NCI-H1436 treated with DMSO at 0.1 percent for 48 hours (cell line): Measurements from ENCODE around the gene CEP68.
"Not testable (repeated sequence)": the region's sequence is repeated elsewhere in the genome, so short reads cannot be mapped to it uniquely, and the experiment has no call there.

ENCODE experiments used
- DNase-seq: peaks from one replicate; lab custom pipeline; 2025; lab: John Stamatoyannopoulos, UW

The CEP68 gene

DNA sequence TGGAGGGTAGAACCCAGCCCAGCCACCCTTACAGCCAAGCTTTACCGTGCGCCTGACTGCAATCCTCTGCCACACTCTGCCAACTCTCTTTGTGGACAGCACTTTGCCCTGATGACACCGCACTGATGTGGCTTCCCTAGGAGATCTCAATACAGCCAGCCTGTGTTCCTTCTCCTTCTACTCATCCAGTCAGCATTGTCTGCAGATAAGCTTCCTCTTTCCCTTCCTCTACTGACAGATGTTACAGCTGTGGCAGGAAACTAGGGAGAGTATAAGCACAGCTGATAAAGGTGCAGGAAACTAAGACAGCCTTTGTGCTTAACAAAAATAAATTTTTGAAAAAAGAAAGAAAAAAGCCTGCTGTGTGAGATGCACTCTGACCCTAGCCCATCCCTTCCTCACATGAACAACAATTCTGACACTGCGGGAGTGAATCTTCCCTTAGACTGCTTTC lies 25.0 kb downstream of the CEP68 start:
- DNase-seq = no peak

DNA sequence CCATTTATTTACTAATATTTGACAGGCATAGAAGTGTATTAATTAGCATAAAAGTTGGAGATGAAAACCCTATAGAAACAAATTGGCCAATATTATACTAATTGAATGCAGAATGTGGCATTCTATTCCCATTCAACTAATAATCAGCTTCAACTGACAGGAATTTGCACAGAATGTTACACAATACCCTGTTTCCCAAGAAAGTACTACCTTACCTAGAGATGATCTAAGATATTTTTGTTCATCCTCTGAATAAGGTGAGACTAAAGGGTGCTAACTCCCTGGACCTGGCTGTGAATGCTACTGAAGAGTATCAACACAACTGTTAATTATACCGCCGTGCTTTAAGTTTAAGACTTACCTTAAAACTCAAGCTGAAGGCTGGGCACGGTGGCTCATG lies 28.9 kb downstream of the CEP68 start:
- DNase-seq = no peak

DNA sequence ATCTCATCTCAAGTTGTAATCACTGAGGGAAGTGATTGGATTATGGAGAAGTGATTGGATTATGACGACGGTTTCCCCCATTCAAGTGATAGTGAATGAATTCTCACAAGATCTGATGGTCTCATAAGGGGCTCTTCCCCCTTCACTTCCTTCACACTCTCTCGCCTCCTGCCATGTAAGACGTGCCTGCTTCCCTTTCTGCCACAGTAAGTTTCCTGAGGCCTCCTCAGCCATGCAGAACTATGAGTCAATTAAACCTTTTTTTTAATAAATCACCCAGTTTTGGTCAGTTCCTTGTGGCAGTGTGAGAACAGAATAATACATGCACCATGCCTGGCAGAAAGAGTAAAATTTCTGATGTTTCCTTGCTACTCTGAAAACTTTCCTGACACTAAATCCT lies 36.6 kb downstream of the CEP68 start:
- DNase-seq = no peak

DNA sequence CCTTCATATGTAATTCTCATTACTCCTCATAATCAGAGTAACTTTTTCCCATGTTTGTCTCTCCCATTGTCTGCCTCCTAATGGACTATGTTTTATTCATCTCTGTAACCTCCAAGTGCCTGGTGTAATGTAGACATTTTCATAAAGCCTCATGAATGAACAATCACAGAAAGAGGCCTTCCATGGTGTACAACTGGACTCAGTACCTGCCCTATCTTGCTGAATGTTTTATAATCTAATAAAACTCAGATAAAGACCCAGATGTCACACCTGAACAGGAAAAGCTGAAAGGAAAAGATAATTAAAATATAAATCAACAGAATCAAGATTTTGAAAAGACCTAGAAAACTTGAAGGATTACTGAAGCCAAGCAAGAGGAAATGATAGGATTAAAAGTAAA lies 37.0 kb downstream of the CEP68 start:
- no peak for DNase-seq

DNA sequence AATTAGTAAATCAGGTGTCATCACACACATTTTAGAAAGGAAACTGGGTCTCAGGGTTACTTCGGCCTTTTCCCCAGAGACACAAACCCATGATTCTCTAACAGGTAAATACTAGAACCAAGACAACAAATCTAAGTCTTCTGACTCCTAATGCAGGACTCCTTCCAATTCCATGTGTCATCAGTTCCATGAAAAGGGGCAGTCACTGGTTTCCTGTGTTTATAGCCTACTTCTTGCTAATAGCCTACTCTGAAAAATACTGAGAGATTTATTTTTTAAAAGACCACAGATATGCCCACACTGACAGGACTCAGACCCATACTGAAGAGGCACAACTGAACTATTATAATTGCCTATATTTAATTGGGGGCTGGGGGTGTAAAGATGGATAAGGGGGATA lies 40.7 kb downstream of the CEP68 start:
- DNase-seq = no peak

DNA sequence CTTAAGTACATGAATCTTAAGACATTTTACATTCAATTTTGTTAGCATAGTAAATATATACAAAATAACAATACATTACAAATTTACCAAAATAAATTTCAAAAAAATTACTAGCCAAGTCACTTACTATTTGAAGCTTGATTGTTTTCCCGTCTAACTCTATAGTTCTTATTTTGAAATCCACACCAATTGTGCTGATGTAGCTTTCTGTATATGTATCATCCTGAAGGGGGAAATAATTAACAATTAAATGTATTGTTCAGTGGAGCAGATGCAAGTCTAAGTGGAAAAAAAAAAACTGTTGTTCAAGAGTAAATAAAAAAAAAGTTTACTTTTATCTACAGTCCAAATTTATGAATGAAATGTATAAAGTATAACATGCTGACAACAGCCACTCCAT lies 41.6 kb downstream of the CEP68 start:
- DNase-seq = no peak

DNA sequence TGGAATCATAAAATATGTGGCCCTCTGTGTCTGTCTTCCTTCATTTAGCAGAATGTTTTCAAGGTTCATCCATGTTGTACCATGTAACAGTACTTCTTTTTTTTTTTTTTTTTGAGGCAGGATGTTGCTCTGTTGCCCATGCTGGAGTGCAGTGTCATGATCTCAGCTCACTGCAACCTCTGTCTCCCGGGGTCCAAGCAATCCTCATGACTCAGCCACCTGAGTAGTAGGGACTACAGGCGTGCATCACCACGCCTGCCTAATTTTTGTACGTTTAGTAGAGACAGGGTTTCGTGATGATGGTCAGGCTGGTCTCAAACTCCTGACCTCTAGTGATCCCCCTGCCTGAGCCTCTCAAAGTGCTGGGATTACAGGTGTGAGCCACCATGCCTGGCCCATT lies 42.5 kb downstream of the CEP68 start:
- no peak for DNase-seq

DNA sequence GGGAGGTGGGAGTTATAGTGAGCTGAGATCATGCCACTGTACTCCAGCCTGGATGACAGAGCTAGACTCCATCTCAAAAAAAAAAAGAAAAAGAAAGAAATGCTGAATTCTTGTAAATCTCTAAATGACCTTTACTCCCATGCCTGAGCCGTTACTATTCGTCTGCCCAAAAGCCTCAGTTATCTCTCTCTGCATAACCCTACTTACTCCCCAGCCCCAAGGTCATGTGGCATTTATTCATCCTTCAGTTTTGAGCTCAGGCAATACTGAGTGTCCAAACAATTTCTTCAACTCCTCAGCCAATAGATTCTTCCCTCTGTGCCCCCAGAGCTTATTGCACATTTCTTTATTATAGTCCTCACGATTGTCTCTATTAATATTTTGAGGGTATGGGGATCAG lies 44.9 kb downstream of the CEP68 start:
- DNase-seq = no peak

DNA sequence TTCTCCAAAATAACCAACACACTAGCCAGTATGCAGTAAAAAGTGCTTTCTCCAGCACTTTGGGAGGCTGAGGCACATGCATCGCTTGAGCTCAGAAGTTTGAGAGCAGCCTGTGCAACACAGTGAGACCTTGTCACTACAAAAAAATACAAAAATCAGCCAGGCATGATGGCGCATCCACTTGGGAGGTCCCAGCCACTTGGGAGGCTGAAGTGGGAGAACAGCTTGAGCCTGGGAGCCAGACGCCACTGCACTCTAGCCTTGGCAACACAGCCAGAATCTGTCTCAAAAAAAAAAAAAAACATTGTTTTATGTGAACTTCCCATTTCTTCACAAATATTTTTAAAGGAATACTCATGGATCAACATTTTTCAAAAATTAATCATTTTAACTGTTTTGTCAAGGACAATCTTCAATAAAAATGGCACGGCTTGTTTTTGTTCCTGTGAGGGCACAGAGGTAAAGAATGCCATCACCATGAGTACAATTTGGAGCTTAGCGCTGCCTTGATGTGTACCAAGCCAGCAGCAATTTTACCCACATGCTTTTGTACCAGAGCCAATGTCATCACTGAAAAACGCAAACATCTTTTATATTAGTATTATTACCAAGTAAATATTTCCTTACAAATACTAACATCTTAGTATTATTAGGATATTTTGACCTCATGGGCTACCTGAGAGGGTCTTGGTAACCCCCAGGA lies 46.9 kb downstream of the CEP68 start:
- DNase-seq = no peak

DNA sequence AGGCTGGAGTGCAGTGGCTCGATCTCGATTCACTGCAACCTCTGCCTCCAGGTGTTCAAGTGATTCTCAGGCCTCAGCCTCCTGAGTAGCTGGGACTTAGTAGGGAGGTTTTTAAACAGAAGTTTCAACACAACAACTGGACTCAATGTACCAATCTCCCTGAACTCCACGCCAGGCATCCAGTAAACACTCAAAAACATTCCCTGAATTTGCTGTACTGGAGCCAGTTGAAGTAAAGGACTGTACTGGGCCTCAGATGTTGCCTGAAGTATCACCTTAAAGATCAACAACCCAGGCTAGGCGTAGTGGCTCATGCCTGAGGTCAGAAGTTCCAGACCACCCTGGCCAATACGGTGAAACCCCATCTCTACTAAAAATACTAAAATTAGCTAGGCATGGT lies 51.3 kb downstream of the CEP68 start:
- DNase-seq = no peak

DNA sequence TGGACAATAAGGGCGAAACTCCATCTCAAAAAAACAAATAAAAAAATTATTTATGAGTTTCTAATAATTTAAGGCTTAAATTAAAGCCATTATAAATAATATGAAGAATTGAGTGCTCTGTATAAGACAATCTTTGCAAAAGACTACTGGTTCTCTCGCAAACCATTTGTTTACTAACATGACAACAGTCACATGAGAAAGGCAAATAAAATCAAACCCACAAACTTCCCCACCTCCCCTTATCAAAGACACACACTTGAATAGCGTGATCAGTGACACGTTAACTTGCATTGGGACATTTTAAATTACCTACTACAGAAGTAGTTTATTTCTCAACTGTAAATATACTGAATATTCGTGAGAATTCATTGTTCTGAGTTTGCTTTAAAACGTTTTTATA lies 52.6 kb downstream of the CEP68 start:
- DNase-seq = no peak

DNA sequence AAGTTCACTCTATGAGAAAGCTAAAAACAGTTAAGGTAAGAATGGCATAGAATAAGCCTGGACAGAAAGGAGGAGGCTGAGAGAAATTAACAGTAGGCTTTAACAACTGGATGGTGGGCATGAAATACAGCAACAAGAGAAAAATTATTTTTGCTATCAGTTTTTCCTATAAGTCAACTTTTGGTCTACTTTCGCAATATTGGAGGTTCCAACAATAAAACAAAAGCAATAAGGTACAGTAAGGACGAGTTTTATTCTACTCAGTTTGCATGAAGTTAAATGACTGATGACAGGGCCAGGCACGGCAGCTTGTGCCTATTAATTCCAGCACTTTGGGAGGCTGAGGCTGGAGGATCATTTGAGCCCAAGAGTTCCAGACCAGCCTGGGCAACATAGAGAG lies 56.4 kb downstream of the CEP68 start:
- no peak for DNase-seq

DNA sequence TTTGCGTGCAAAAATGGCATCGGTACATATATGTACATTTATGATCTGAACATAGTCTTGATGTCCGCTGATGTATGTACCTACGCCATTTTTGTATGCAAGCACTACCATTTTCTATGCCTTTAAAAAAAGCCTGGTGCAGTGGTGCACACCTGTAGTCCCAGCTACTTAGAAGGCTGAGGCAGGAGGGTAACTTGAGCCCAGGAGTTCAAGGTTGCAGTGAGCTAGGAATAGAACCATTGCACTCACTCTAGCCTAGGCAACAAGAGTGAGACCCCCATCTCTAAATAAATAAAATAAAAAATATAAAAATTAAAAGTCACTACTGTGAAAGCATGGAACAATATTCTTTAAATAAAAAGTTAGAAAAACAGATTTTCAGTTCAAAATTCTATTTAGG lies 57.0 kb downstream of the CEP68 start:
- DNase-seq = no peak

DNA sequence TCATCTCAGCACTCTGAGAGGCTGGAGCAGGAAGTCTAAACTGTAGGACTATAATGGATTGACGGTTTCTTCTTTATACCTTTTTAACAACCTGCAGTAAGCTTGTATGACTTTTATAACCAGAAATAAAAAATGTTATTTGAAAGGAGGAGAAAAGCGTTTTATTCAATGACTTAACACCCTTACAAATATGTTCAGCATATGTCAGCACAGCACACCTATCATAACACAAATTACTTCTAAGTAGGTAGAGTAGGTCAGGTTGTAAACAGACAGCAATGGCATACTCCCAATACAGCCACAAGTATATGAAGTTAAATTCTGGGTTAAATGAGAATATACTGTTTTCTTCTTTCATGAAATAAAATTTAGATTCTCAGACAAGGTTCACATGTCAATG lies 57.6 kb downstream of the CEP68 start:
- no peak for DNase-seq

DNA sequence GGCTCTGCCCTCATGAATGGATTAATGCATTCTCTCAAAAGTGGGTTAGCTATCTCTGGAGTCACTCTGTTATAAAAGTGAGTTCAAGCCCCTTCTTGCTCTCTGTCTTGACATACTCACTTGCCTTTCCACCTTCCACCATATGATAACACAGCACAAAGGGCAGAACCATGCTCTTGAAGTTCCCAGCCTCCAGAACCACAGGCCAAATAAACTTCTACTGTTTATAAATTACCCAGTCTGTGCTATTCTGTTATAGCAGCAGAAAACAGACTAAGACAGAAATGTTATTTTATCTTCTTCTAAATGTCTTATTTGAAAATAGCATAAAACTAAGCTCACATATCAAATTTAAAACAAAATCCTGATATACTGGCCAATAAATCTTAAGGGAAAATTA lies 58.7 kb downstream of the CEP68 start:
- DNase-seq = no peak

DNA sequence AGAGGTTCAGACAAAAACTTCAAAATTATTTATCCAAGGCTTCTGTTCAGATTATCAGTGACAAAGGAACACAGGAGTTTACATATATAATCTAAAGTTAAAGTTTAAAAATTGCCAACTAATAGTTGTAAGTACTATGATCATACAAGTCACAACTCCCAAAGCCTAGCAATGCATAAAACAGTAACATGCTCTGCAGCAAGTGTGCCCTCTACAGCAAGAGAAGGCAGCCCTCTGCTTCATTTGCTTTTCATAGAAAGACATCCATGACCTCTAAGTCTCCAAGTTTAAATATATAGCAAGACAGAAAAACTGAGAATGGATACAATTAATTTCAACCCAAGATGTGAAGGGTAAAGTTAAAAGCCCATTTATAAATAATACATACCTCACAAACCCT lies 60.4 kb downstream of the CEP68 start:
- DNase-seq = no peak

DNA sequence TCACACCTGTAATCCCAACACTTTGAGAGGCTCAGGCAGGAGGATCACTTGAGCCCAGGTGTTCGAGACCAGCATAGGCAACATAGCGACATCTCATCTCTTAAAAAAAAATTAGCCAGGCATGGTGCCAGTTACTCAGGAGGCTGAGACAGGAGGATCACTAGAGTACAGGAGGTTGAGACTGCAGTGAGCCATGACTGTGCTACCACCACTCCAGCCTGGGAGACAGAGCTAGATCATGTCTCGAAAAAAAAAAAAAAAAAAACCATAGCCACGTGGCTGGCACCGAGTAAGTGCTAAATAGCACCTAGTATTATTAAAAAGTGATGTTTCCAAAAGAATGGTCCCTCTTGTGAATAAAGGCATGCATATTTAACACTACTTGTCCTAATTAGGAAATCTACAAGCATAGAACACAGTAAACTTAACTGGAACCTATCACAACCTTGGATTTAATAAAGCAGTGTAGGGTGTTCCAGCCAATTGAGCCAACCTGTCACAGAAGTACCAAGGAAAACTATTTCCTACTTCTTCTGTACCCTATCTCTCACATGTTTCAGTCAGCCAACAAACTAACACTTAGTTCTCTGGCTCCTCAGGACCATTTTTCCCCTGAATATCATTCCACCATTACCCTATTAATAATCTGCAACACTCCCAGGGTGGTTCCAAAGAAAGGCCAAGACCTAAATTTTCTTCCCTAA lies 64.9 kb downstream of the CEP68 start:
- DNase-seq = no peak

DNA sequence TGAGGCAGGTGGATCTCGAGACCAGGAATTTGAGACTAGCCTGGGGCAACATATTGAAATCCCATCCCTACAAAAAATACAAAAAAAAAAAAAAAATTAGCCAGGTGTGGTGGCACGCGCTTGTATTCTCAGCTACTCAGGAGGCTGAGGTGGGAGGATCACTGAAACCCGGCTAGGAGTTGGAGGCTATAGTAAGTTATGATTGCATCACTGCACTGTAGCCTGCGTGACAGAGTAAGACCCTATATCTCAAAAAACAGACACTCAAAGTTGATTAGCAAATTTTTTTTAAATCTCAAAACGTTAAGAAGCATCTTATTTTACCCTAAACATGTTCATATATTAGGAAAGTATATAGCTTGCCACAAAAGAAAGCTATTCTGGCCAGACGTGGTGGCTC lies 66.1 kb downstream of the CEP68 start:
- no peak for DNase-seq

DNA sequence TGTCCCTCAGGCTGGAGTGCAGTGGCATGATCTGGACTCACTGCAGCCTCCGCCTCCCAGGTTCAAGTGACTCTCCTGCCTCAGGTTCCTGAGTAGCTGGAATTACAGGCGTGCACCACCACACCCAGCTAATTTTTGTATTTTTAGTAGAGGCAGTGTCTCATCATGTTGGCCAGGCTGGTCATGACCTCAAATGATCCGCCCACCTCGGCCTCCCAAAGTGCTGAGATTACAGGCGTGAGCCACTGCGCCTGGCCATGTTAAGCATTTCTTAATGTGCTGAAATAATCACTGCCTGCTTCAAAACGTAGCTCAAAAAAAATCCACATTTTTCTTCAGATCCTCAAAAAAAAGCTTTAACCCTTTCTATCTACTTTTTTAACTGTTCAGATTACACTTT lies 69.2 kb downstream of the CEP68 start:
- not testable (repeated sequence) for DNase-seq

DNA sequence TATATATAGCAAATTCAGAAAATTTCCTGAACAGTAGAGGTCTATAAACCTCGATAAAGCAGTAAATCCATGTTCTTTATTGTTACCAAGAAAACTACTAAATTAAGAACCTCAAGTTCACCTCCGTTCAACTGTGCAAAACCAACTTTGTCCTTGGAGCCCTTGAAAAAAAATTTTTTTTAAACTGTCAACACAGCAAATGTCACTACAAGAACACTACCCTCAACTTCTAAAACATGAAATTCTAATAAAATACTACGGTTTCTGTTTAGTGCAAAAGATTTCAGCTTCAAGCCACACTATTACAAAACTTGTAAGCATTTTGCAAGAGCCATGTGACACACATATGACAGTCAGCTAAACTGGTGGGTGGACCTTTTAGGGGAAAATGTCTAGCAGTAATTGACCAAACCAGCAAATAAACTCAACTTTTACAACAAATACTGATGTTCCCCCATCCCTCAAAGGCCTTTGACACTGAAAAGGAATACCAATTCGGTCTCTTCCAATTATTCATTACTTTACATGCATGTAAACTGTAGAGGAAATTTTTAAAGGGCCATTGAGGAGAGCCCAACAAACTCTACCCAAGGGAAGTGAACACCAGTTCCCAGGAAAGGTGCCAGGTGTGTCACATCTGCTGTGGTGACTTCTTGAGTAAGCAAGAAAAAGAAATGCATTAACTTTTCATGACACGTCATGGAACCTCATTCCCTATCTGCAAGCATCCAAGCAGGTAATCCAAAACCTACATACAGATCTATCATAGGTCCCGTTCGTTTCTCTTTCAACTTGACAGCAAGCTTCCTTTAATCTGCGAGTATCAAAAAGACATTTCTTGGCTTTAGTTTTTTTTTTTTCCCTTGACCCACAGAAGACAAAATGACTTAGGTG lies 72.3 kb downstream of the CEP68 start:
- no peak for DNase-seq

DNA sequence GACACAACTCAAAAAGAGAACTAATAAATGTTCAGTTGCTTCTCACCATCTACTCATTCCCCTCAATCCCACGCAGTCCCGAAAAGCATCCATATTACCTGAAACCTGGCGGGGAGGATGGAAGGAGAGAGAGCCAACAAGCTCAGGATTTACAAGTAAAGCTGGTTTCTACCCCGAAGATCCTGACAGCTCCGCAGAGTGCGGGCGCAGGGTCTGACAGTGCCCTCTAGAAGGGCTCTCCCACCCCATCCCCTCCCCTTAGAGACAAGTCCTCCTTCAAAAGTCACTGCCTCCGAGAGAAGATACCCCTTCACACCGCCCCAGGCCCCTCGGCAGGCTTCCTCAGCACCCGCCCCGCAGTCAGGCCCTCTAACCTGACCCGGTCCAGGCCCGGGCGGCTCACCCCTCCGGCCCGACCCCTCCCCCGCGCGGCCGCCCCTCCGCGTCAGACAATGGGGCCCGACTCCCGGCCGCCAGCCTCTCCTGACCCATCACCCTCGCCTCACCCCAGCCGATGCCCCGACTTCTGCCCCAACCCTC lies 73.1 kb downstream of the CEP68 start:
- no peak for DNase-seq

DNA sequence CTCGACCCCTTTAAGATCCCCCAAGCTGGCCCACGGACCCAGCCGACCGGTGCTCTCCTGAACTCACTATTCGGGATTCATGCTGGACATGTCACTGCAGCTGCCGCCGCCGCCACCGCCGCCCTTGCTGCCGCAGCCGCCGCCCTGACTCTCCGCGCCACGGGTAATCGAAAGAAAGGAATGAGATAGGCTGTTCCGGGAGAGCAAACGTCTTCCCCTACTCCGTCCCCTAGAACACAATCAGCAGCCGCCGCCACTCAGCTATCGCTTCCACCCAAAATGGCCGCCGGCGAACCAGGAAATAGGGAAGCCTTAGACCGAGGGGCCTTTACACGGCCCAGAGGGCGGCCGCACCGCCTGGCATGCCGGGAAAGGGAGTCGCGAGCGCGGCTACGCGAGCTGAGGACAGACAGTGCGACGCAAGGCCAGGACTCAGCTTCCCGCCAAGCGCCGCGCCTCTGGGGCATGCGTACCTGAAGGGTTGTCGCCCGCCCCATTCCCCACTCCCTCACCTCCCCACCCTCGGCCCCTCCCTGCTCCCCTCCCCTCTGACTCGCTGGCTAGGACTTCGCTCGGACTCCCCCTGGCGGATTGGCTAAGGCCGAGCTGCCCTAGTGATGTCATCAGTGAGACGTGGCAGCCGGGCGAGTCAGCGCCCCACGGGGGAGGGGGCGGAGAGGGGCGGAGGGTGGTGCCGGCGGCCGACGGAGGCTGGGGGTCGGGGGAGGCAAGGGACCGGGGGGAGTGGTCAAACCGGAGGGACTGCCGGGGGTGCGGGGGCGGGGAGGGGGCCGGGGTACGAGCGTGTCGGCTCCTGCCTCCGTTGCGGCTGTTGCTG lies 73.8 kb downstream of the CEP68 start, which contains the start of gene RAB1A:
Gene RAB1A (minus strand): TSS at position 281 of the 838 bp plus-strand sequence. CDS start 191 bp downstream, at position 90.
- DNase-seq = peak; percentile 99
